Islet of Langerhans (tissue), 1 donor: ENCODE measurements around the gene ZG16.

ENCODE experiments used
- FAIRE-seq: peaks from one replicate; lab custom pipeline; 2011; peaks lifted over from hg19 to GRCh38; lab: Jason Lieb, UNC

ZG16 gene

DNA sequence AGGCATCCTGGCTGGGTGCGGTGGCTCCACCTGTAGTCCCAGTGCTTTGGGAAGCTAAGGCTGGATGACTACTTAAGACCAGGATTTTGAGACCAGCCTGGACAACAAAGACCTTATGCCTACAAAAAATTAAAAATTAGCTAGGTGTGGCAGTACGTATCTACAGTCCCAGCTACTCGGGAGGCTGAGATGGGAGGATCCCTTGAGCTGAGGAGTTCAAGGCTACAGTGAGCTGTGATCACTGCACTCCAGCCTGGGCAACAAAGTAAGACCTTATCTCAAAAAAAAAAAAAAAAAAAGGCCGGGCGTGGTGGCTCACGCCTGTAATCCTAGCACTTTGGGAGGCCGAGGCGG is 48.3 kb downstream of the ZG16 start:
- no peak for FAIRE-seq

DNA sequence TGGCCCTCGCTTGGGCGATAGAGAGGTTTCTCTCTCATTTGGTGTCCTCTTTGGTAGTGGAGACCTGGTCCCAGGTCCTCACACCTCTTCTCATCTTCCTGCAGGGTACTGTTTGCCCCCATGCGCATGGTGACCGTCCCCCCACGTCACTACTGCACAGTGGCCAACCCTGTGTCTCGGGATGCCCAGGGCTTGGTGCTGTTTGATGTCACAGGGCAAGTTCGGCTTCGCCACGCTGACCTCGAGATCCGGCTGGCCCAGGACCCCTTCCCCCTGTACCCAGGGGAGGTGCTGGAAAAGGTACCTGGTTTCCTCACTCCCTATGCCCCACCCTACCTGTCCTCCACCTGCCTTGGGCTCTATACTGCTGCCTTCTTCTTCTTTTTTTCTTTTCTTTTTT is 52.7 kb downstream of the ZG16 start:
- no peak for FAIRE-seq

DNA sequence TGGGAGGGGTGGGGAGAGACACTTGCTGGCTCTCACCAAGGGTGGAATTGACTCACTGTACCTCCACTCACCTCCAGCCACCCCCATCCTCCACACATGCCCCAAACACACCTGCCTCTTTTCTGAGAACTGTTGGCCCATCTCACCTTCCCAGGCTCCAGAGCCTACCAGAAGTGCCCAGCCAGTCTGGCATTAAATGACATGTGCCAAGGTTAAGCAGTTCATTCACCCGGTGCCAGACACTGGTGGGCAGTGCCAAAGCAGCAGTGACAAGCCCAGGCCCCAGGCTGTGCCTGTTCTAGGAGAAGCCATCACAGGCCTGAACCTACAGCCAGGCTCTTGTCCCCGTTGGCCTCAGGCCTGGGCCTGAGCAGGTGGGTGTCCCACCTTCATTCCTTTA is 53.4 kb downstream of the ZG16 start:
- FAIRE-seq: no peak
